ENCODE measurements around the gene NKX2-3.
A peak's percentile ranks its signal among the peaks of the same experiment; 100 is the strongest.

Gene NKX2-3

GRCh38 chr10:99540306-99540656, 7.5 kb downstream of the NKX2-3 start:
- no peak for FAIRE-seq

- FAIRE-seq, result no peak
Measured at GRCh38 chr10:99540657-99541531, 8.2 kb downstream of the NKX2-3 start.

GRCh38 chr10:99544322-99544721, 11.6 kb downstream of the NKX2-3 start:
- FAIRE-seq, result no peak

GRCh38 chr10:99548041-99548530, 15.3 kb downstream of the NKX2-3 start:
- FAIRE-seq, result no peak

- no peak for FAIRE-seq
Measured at GRCh38 chr10:99551158-99551557, 18.4 kb downstream of the NKX2-3 start.

GRCh38 chr10:99551616-99552015, 18.9 kb downstream of the NKX2-3 start:
- no peak for FAIRE-seq

GRCh38 chr10:99555371-99555770, 22.6 kb downstream of the NKX2-3 start:
- no peak for FAIRE-seq

GRCh38 chr10:99555825-99556523, 23.2 kb downstream of the NKX2-3 start:
- no peak for FAIRE-seq

GRCh38 chr10:99557044-99557443, 24.3 kb downstream of the NKX2-3 start:
- FAIRE-seq, result no peak

- FAIRE-seq, result no peak
Measured at GRCh38 chr10:99558708-99559107, 26.0 kb downstream of the NKX2-3 start.

- FAIRE-seq, result peak; percentile 86
Measured at GRCh38 chr10:99560277-99561126, 27.8 kb downstream of the NKX2-3 start.

GRCh38 chr10:99562631-99563030, 29.9 kb downstream of the NKX2-3 start:
- no peak for FAIRE-seq

GRCh38 chr10:99564361-99564760, 31.6 kb downstream of the NKX2-3 start:
- FAIRE-seq, result no peak

GRCh38 chr10:99565166-99565565, 32.4 kb downstream of the NKX2-3 start:
- FAIRE-seq, result no peak

GRCh38 chr10:99569253-99569939, 36.7 kb downstream of the NKX2-3 start:
- no peak for FAIRE-seq

GRCh38 chr10:99569961-99570360, 37.2 kb downstream of the NKX2-3 start:
- no peak for FAIRE-seq

GRCh38 chr10:99571816-99572215, 39.1 kb downstream of the NKX2-3 start:
- no peak for FAIRE-seq

- FAIRE-seq, result no peak
Measured at GRCh38 chr10:99573790-99574189, 41.0 kb downstream of the NKX2-3 start.

- FAIRE-seq, result no peak
Measured at GRCh38 chr10:99579971-99580370, 47.2 kb downstream of the NKX2-3 start.

- no peak for FAIRE-seq
Measured at GRCh38 chr10:99582255-99582770, 49.6 kb downstream of the NKX2-3 start.

GRCh38 chr10:99583687-99584086, 50.9 kb downstream of the NKX2-3 start:
- FAIRE-seq, result no peak

Measured in G401.6 (cell line).